K562 (cell line): ENCODE measurements around the gene NUPR1. TPM values are rescaled to one million over a fixed set of nuclear protein-coding genes. Genes with fewer than 3 reads are reported as not detected.
A peak's percentile ranks its signal among the peaks of the same experiment; 100 is the strongest.

Source experiments
- RFX1 ChIP-seq: fragments of 450-650 bp; IDR thresholded peaks from 2 replicates; pipeline ENCODE4 v1.6.1; 2016; ENCODE audit warnings: mild to moderate bottlenecking, moderate library complexity
- SIRT6 ChIP-seq: IDR thresholded peaks from one replicate; pipeline ENCODE4 v1.6.1; 2012; ENCODE audit warnings: low read depth, mild to moderate bottlenecking, control low read depth, inconsistent platforms, low read length, moderate library complexity
- ZNF124 ChIP-seq: sonication (generic); formaldehyde crosslinking; IDR thresholded peaks from 2 replicates; pipeline ENCODE4 v1.8.1; 2022; ENCODE audit warnings: missing genetic modification reagents
- polyA plus RNA-seq, 8 experiments: library from polyadenylated mRNA; depleted of rRNA in 4 of 8; stranded (reverse) in 5 of 8; unstranded in 3 of 8; fragments of >200 nt; fragmentation: Nextera tagmentation in 2 of 8; fragmentation: Illumina TruSeq in 1 of 8; extraction: Ambion mirVana in 2 of 8; extraction: Trizol in 1 of 8; gene quantifications; 2 replicates each; pipeline versions ENCODE4 v1.2.1 to v1.2.3, GENCODE V29; 2011 to 2014; ENCODE audit warnings: inconsistent platforms in 1 of 8, missing spikeins in 1 of 8
- total RNA-seq, 7 experiments: library from RNA; depleted of rRNA in 6 of 7; stranded (reverse); fragments of >200 nt in 6 of 7; fragmentation: Illumina TruSeq in 2 of 7; extraction: Trizol in 2 of 7; gene quantifications; 2 replicates each; pipeline versions ENCODE4 v1.2.1 to v1.2.3, GENCODE V29; 2011 to 2021; ENCODE audit warnings: low replicate concordance in 1 of 7
- TF ChIP-seq, protein P1 (sequence below), 2 experiments: fragments of 450-650 bp in 1 of 2; sonication (generic) in 1 of 2; formaldehyde crosslinking in 1 of 2; IDR thresholded peaks; 2 replicates each; pipeline versions ENCODE4 v1.7.1 to v1.9.0; 2016 to 2022; ENCODE audit warnings: inconsistent platforms in 1 of 2, mild to moderate bottlenecking in 1 of 2, missing genetic modification reagents in 1 of 2
- TF ChIP-seq, protein P2 (sequence below): fragments of 450-650 bp; formaldehyde crosslinking; IDR thresholded peaks from 2 replicates; pipeline ENCODE4 v1.4.0; 2022; ENCODE audit warnings: missing genetic modification characterization

NUPR1 gene
- total and polyA plus RNA-seq, 9 of the 15 experiments (the other 6 are each of a cell fraction or from before 2014, with no cell fraction given), result 0.07 to 1.5 (median 0.27) TPM

DNA sequence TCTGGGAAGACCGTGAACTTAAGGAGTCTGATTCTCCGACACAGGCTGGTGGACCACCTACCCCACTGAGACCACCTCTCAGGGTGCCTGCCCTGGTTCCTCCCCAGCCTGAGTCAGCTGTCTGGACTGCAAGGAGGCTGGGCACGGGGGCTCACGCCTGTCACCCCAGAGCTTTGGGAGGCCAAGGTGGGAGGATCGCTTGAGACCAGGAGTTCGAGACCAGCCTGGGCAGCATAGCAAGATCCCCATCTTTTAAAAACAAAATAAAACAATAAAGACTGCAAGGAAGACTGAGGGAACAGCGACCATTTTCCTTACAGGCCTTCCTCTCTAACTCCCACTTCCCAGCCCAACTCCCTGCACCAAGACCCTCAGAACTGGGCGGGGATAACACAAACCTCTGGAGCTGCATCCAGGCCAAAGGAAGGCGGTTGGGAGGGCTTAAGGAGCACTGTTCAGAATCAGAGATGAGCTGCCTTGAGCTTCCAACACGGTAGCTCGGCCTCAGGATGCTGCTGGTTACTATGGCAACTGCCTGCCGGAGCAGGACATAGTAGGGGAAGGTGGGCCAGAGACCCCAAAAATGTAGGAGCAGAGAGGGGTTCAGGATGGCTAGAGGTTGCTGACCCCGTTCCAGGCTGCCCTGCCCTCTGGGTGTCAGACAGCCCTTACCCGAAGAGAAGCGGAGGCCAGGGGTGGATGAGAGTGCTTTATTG is 40.0 kb downstream of the NUPR1 start (continued):
- TF ChIP-seq, protein P1, sequence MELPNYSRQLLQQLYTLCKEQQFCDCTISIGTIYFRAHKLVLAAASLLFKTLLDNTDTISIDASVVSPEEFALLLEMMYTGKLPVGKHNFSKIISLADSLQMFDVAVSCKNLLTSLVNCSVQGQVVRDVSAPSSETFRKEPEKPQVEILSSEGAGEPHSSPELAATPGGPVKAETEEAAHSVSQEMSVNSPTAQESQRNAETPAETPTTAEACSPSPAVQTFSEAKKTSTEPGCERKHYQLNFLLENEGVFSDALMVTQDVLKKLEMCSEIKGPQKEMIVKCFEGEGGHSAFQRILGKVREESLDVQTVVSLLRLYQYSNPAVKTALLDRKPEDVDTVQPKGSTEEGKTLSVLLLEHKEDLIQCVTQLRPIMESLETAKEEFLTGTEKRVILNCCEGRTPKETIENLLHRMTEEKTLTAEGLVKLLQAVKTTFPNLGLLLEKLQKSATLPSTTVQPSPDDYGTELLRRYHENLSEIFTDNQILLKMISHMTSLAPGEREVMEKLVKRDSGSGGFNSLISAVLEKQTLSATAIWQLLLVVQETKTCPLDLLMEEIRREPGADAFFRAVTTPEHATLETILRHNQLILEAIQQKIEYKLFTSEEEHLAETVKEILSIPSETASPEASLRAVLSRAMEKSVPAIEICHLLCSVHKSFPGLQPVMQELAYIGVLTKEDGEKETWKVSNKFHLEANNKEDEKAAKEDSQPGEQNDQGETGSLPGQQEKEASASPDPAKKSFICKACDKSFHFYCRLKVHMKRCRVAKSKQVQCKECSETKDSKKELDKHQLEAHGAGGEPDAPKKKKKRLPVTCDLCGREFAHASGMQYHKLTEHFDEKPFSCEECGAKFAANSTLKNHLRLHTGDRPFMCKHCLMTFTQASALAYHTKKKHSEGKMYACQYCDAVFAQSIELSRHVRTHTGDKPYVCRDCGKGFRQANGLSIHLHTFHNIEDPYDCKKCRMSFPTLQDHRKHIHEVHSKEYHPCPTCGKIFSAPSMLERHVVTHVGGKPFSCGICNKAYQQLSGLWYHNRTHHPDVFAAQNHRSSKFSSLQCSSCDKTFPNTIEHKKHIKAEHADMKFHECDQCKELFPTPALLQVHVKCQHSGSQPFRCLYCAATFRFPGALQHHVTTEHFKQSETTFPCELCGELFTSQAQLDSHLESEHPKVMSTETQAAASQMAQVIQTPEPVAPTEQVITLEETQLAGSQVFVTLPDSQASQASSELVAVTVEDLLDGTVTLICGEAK (IDR thresholded peaks at IDR 0.05), result no peak
- TF ChIP-seq, protein P1 (CRISPR knock-in tag; IDR thresholded peaks at IDR 0.05), result no peak
- no peak for TF ChIP-seq ZNF124 (CRISPR knock-in tag)
- peak; percentile 77 for TF ChIP-seq RFX1
- TF ChIP-seq SIRT6, result no peak
- TF ChIP-seq, protein P2, sequence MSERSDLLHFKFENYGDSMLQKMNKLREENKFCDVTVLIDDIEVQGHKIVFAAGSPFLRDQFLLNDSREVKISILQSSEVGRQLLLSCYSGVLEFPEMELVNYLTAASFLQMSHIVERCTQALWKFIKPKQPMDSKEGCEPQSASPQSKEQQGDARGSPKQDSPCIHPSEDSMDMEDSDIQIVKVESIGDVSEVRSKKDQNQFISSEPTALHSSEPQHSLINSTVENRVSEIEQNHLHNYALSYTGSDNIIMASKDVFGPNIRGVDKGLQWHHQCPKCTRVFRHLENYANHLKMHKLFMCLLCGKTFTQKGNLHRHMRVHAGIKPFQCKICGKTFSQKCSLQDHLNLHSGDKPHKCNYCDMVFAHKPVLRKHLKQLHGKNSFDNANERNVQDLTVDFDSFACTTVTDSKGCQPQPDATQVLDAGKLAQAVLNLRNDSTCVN (CRISPR knock-in tag), result no peak
